Loucy (cell line): ENCODE data around the gene ZER1.

Source experiments
- H2AFZ ChIP-seq: fragments of 200-600 bp; sonication (generic); 2 replicates; pipeline ENCODE4 v1.6.0; 2016; ENCODE audit warnings: antibody characterized with exemption, mild to moderate bottlenecking, low read length, moderate library complexity
- H3F3A ChIP-seq: fragments of 200-600 bp; 2 replicates; pipeline ENCODE4 v1.6.0; 2016; ENCODE audit warnings: antibody characterized with exemption, low read depth, mild to moderate bottlenecking
- H3K27me3 ChIP-seq: fragments of 200-600 bp; sonication (generic); 2 replicates; pipeline ENCODE4 v1.6.1; 2014; ENCODE audit warnings: low read length, mild to moderate bottlenecking; ENCODE audit not compliant: insufficient read depth, poor library complexity, severe bottlenecking
- H3K36me3 ChIP-seq: fragments of 200-600 bp; sonication (generic); 2 replicates; pipeline ENCODE4 v1.6.1; 2016; ENCODE audit warnings: low read length; ENCODE audit not compliant: insufficient read depth
- H3K4me1 ChIP-seq: fragments of 200-600 bp; sonication (generic); 2 replicates; pipeline ENCODE4 v1.5.1; 2014; ENCODE audit warnings: low read length, mild to moderate bottlenecking; ENCODE audit not compliant: insufficient read depth, poor library complexity, severe bottlenecking
- H3K4me2 ChIP-seq: fragments of 200-600 bp; sonication (generic); 2 replicates; pipeline ENCODE4 v1.6.0; 2014; ENCODE audit warnings: antibody characterized with exemption, low read length, low read depth, mild to moderate bottlenecking; ENCODE audit not compliant: poor library complexity, severe bottlenecking
- H3K4me3 ChIP-seq: fragments of 200-600 bp; sonication (generic); 2 replicates; pipeline ENCODE4 v1.5.1; 2014; ENCODE audit warnings: low read length, mild to moderate bottlenecking, mixed read lengths; ENCODE audit not compliant: poor library complexity, severe bottlenecking
- H3K79me2 ChIP-seq: fragments of 200-600 bp; sonication (generic); 2 replicates; pipeline ENCODE4 v1.6.1; 2014; ENCODE audit warnings: low read length; ENCODE audit not compliant: insufficient read depth
- H3K9ac ChIP-seq: fragments of 200-600 bp; sonication (generic); 2 replicates; pipeline ENCODE4 v1.6.0; 2014; ENCODE audit warnings: mild to moderate bottlenecking, low read depth, low read length, moderate library complexity; ENCODE audit not compliant: poor library complexity, severe bottlenecking
- H3K9me2 ChIP-seq: fragments of 200-600 bp; sonication (generic); replicated peaks from 2 replicates; pipeline ENCODE4 v1.6.1; 2016; ENCODE audit warnings: low read depth, low read length, mixed read lengths
- H3K9me3 ChIP-seq: fragments of 200-600 bp; sonication (generic); 2 replicates; pipeline ENCODE4 v1.6.1; 2014; ENCODE audit warnings: mild to moderate bottlenecking, antibody characterized with exemption, low read length, low read depth; ENCODE audit not compliant: insufficient read depth
- H4K20me1 ChIP-seq: fragments of 200-600 bp; sonication (generic); 2 replicates; pipeline ENCODE4 v1.6.0; 2014; ENCODE audit warnings: antibody characterized with exemption, low read length, mild to moderate bottlenecking; ENCODE audit not compliant: insufficient read depth, poor library complexity, severe bottlenecking
- CTCF ChIP-seq: fragments of 200-600 bp; sonication (generic); conservative IDR thresholded peaks from 2 replicates; pipeline ENCODE4 v1.5.1; 2014; ENCODE audit warnings: mild to moderate bottlenecking, antibody characterized with exemption, low read length
- EZH2phosphoT487 ChIP-seq: fragments of 200-600 bp; IDR thresholded peaks from 2 replicates; pipeline ENCODE4 v1.6.1; 2018; ENCODE audit warnings: antibody characterized with exemption, mild to moderate bottlenecking, moderate library complexity, borderline replicate concordance

Gene ZER1

DNA sequence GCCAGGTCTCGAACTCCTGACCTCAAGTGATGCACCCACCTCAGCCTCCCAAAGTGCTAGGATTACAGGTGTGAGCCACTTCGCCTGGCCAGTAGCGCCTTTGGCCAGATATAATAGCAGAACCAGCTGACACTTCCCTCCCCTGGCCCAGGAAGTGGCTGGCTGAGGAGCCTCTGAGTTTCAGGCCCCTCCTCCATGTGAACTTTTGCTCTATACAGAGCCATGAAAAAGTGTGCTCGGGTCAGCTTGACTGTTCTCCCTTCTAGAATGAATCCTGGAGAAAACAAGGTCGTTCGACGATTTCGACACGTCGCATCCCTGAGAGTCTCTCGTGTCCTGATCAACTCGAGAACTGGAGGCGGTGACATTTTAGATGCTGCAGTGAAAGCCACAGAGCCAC lies 39.2 kb downstream of the ZER1 start:
- H2AFZ ChIP-seq: no peak overlapping the region
- no peaks in the 10 kb centered on the region for H3K9me3 ChIP-seq
- H3K9ac ChIP-seq: no peak overlapping the region
- H3K4me1 ChIP-seq: no peaks in the 10 kb centered on the region
- no peaks in the 10 kb centered on the region for H3F3A ChIP-seq
- no peak overlapping the region for H3K4me3 ChIP-seq
- no peak overlapping the region for H3K4me2 ChIP-seq
- TF ChIP-seq EZH2phosphoT487 (no peak), CTCF (no peak)
- H3K79me2 ChIP-seq: no peaks in the 10 kb centered on the region
- no peaks in the 10 kb centered on the region for H3K36me3 ChIP-seq
- H3K27me3 ChIP-seq: no peaks in the 10 kb centered on the region
- H3K9me2 ChIP-seq: no peaks in the 10 kb centered on the region
- no peaks in the 10 kb centered on the region for H4K20me1 ChIP-seq

DNA sequence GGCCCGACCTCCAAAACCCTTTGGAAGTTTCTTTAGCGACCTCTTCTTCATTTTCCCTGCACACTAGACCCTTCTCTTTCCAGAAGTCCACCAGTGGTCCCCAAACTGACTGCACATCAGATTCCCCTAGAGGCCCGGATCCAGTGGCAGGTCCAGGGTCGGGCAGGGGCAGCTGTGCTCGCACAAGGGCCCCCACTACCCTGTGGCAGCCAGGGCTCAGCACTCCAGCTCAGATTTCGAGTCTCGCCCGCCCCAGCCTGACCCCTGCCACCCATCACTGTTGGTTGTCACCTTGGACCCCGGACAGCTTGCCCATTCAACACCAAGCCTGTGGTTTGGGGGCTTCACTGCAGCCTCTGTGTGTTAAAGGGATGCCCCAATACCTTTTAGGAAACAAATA lies 40.0 kb downstream of the ZER1 start:
- Histone ChIP-seq H2AFZ (no peak overlapping the region), H3K27me3 (no peaks in the 10 kb centered on the region), H3K36me3 (no peaks in the 10 kb centered on the region), H3K79me2 (no peaks in the 10 kb centered on the region), H3F3A (no peaks in the 10 kb centered on the region), H3K4me2 (no peak overlapping the region), H3K4me3 (no peak overlapping the region), H4K20me1 (no peaks in the 10 kb centered on the region), H3K9me3 (no peaks in the 10 kb centered on the region), H3K9me2 (no peaks in the 10 kb centered on the region), H3K4me1 (no peaks in the 10 kb centered on the region), H3K9ac (no peak overlapping the region)
- TF ChIP-seq CTCF (no peak), EZH2phosphoT487 (no peak)

DNA sequence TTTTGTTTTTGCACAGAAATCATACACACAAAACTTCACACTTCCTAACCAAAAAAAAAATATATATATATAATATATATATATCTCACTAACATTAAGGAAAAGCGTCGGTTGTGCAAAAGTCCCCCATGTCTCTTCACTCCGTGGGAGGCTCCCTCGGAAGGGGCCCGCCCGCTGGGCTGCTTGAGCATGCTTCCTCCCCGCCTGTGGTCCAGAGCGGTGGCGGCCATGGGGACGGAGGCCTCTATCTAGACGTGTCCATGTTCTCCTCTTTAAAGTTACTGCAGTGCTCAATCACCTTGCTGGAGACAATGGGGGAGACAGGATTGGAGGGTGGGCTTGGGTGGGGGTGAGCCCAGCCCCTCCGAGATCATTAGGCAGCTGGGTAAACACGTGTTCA lies 40.6 kb downstream of the ZER1 start:
- no peaks in the 10 kb centered on the region for H3K9me2 ChIP-seq
- H3K9me3 ChIP-seq: no peaks in the 10 kb centered on the region
- no peaks in the 10 kb centered on the region for H4K20me1 ChIP-seq
- no peaks in the 10 kb centered on the region for H3K79me2 ChIP-seq
- no peaks in the 10 kb centered on the region for H3K36me3 ChIP-seq
- no peak overlapping the region for H3K4me3 ChIP-seq
- H3K4me1 ChIP-seq: no peaks in the 10 kb centered on the region
- no peaks in the 10 kb centered on the region for H3F3A ChIP-seq
- no peaks in the 10 kb centered on the region for H3K27me3 ChIP-seq
- TF ChIP-seq CTCF (no peak), EZH2phosphoT487 (no peak)
- H2AFZ ChIP-seq: no peak overlapping the region
- H3K9ac ChIP-seq: no peak overlapping the region
- H3K4me2 ChIP-seq: no peak overlapping the region
